DOHH2 (cell line): ENCODE data around the gene PHKG1.

ENCODE experiments used
- EZH2phosphoT487 ChIP-seq: fragments of 200-600 bp; sonication (generic); IDR thresholded peaks from 2 replicates; pipeline ENCODE4 v1.6.1; 2017; ENCODE audit warnings: borderline replicate concordance, mild to moderate bottlenecking, antibody characterized with exemption, low read length, moderate library complexity, mixed read lengths
- TF ChIP-seq, protein P1 (sequence below): fragments of 200-600 bp; sonication (generic); IDR thresholded peaks from one replicate; pipeline ENCODE4 v1.5.1; 2014; ENCODE audit warnings: antibody characterized with exemption, mild to moderate bottlenecking, low read depth, low read length; ENCODE audit not compliant: poor library complexity, severe bottlenecking

DNA sequence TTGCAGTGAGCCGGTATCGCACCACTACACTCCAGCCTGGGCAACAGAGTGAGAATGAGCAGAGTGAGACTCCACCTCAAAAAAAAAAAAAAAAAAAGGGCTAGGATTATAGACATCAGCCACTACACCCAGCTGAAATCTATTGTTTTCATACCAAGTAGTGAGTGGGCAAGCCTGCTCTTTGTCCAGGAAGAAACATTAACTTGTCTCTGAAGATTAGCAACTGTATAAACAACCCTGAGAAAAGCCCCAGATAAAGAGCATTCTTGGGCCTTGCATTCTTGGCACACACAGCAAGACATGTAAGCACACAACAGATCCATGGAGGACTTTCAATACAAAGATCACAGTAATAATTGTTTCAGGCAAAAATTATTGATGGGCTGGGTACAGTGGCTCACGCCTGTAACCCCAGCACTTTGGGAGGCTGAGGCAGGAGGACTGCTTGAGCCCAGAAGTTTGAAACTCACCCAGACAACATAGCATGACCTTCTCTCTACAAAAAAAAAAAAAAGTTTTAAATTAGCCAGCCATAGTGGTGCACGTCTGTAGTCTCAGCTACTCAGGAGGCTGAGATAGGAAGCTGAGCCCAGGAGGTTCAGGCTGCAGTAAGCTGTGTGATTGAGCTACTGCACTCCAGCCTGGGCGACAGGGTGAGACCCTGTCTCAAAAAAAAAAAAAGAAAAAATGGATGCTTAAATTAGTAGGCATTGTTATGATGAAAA is 45.9 kb downstream of the PHKG1 start:
- TF ChIP-seq, protein P1, sequence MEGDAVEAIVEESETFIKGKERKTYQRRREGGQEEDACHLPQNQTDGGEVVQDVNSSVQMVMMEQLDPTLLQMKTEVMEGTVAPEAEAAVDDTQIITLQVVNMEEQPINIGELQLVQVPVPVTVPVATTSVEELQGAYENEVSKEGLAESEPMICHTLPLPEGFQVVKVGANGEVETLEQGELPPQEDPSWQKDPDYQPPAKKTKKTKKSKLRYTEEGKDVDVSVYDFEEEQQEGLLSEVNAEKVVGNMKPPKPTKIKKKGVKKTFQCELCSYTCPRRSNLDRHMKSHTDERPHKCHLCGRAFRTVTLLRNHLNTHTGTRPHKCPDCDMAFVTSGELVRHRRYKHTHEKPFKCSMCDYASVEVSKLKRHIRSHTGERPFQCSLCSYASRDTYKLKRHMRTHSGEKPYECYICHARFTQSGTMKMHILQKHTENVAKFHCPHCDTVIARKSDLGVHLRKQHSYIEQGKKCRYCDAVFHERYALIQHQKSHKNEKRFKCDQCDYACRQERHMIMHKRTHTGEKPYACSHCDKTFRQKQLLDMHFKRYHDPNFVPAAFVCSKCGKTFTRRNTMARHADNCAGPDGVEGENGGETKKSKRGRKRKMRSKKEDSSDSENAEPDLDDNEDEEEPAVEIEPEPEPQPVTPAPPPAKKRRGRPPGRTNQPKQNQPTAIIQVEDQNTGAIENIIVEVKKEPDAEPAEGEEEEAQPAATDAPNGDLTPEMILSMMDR = no peak
- TF ChIP-seq EZH2phosphoT487 = no peak
